ENCODE results near the gene TSPAN9. TPM values are rescaled to one million over a fixed set of nuclear protein-coding genes. Genes with fewer than 3 reads are reported as not detected.

Gene TSPAN9
- total RNA-seq, 1 donor from 2014 or later, result 7.8 TPM

GRCh38 chr12:3182426-3182825, 105.2 kb downstream of the TSPAN9 start:
- H3K9me3 ChIP-seq (ENCODE audit: low read depth), result no peaks in the 10 kb centered on the region
- H4K20me1 ChIP-seq (ENCODE audit: low read depth), result peaks cover 38% of the 10 kb centered on the region
- H3K9ac ChIP-seq, result no peak overlapping the region
- Mint-ChIP-seq H3K9me3 (no peaks in the 10 kb centered on the region), H3K4me1 (peaks cover 46% of the 10 kb centered on the region), H3K4me3 (no peak overlapping the region), H3K27ac (peak overlapping the region; percentile 24), H3K36me3 (no peaks in the 10 kb centered on the region), H3K27me3 (ENCODE audit: insufficient read depth, low read depth) (peaks cover 8% of the 10 kb centered on the region)
- H3F3A ChIP-seq (ENCODE audit: low read depth), result peaks cover 15% of the 10 kb centered on the region
- H2AFZ ChIP-seq (replicated peaks), result no peak overlapping the region
- H3K27me3 ChIP-seq, result no peaks in the 10 kb centered on the region
- H3K27ac ChIP-seq, result no peak overlapping the region
- H3K79me2 ChIP-seq (ENCODE audit: low read depth), result no peaks in the 10 kb centered on the region
- H3K4me3 ChIP-seq, result no peak overlapping the region
- no peak for TF ChIP-seq EZH2phosphoT487 (IDR thresholded peaks at IDR 0.05)
- TF ChIP-seq, protein P1, sequence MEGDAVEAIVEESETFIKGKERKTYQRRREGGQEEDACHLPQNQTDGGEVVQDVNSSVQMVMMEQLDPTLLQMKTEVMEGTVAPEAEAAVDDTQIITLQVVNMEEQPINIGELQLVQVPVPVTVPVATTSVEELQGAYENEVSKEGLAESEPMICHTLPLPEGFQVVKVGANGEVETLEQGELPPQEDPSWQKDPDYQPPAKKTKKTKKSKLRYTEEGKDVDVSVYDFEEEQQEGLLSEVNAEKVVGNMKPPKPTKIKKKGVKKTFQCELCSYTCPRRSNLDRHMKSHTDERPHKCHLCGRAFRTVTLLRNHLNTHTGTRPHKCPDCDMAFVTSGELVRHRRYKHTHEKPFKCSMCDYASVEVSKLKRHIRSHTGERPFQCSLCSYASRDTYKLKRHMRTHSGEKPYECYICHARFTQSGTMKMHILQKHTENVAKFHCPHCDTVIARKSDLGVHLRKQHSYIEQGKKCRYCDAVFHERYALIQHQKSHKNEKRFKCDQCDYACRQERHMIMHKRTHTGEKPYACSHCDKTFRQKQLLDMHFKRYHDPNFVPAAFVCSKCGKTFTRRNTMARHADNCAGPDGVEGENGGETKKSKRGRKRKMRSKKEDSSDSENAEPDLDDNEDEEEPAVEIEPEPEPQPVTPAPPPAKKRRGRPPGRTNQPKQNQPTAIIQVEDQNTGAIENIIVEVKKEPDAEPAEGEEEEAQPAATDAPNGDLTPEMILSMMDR (IDR thresholded peaks at IDR 0.05), result no peak
- no peak for TF ChIP-seq EZH2 (IDR thresholded peaks at IDR 0.05)
- peaks cover 46% of the 10 kb centered on the region for H3K4me1 ChIP-seq
- no peak for DNase-seq (ENCODE audit: low spot score)
- no peaks in the 10 kb centered on the region for H3K36me3 ChIP-seq
- no peak overlapping the region for H3K4me2 ChIP-seq

GRCh38 chr12:3184485-3184884, 107.3 kb downstream of the TSPAN9 start:
- Histone ChIP-seq H4K20me1 (ENCODE audit: low read depth) (peaks cover 30% of the 10 kb centered on the region), H3K27ac (no peak overlapping the region), H3K4me2 (no peak overlapping the region), H3K9me3 (ENCODE audit: low read depth) (no peaks in the 10 kb centered on the region), H3K36me3 (no peaks in the 10 kb centered on the region), H3K9ac (no peak overlapping the region), H3F3A (ENCODE audit: low read depth) (peaks cover 12% of the 10 kb centered on the region), H2AFZ (replicated peaks) (no peak overlapping the region), H3K4me3 (no peak overlapping the region), H3K27me3 (no peaks in the 10 kb centered on the region), H3K4me1 (peaks cover 35% of the 10 kb centered on the region), H3K79me2 (ENCODE audit: low read depth) (no peaks in the 10 kb centered on the region)
- TF ChIP-seq EZH2 (IDR thresholded peaks at IDR 0.05) (no peak), EZH2phosphoT487 (IDR thresholded peaks at IDR 0.05) (no peak)
- TF ChIP-seq, protein P1 (IDR thresholded peaks at IDR 0.05), result no peak
- no peaks in the 10 kb centered on the region for H3K36me3 Mint-ChIP-seq
- H3K27ac Mint-ChIP-seq, result no peak overlapping the region
- H3K9me3 Mint-ChIP-seq, result no peaks in the 10 kb centered on the region
- peaks cover 7% of the 10 kb centered on the region for H3K27me3 Mint-ChIP-seq (ENCODE audit: insufficient read depth, low read depth)
- no peak for DNase-seq (ENCODE audit: low spot score)
- H3K4me1 Mint-ChIP-seq, result peaks cover 38% of the 10 kb centered on the region
- H3K4me3 Mint-ChIP-seq, result no peak overlapping the region

- Mint-ChIP-seq H3K4me1 (peaks cover 38% of the 10 kb centered on the region), H3K4me3 (no peak overlapping the region), H3K27me3 (ENCODE audit: insufficient read depth, low read depth) (peaks cover 7% of the 10 kb centered on the region), H3K27ac (no peak overlapping the region), H3K36me3 (no peaks in the 10 kb centered on the region), H3K9me3 (no peaks in the 10 kb centered on the region)
- peaks cover 34% of the 10 kb centered on the region for H3K4me1 ChIP-seq
- H3K79me2 ChIP-seq (ENCODE audit: low read depth), result no peaks in the 10 kb centered on the region
- H3K9me3 ChIP-seq (ENCODE audit: low read depth), result no peaks in the 10 kb centered on the region
- H3K4me2 ChIP-seq, result no peak overlapping the region
- no peaks in the 10 kb centered on the region for H3K27me3 ChIP-seq
- no peak overlapping the region for H2AFZ ChIP-seq (replicated peaks)
- peaks cover 12% of the 10 kb centered on the region for H3F3A ChIP-seq (ENCODE audit: low read depth)
- H4K20me1 ChIP-seq (ENCODE audit: low read depth), result peaks cover 30% of the 10 kb centered on the region
- no peaks in the 10 kb centered on the region for H3K36me3 ChIP-seq
- no peak overlapping the region for H3K4me3 ChIP-seq
- no peak overlapping the region for H3K27ac ChIP-seq
- no peak overlapping the region for H3K9ac ChIP-seq
- no peak for DNase-seq (ENCODE audit: low spot score)
- TF ChIP-seq, protein P1 (IDR thresholded peaks at IDR 0.05), result no peak
- no peak for TF ChIP-seq EZH2 (IDR thresholded peaks at IDR 0.05)
- TF ChIP-seq EZH2phosphoT487 (IDR thresholded peaks at IDR 0.05), result no peak
Measured at GRCh38 chr12:3185260-3185870, 108.2 kb downstream of the TSPAN9 start.
